Astrocyte of the cerebellum (primary cell): Measurements from ENCODE around the gene PLXDC1.

Experiments
- DNase-seq: peaks from one replicate; pipeline ENCODE4 v3.0.0-alpha.2; 2011; ENCODE audit warnings: low read depth
- H3K4me3 ChIP-seq: 2 replicates; pipeline ENCODE4 v1.5.1; 2011; ENCODE audit warnings: mild to moderate bottlenecking, low read depth, low read length, moderate library complexity
- CTCF ChIP-seq: IDR thresholded peaks from 2 replicates; pipeline ENCODE4 v1.5.1; 2012; ENCODE audit warnings: low read length, low read depth, moderate library complexity, mild to moderate bottlenecking; ENCODE audit errors: missing control alignments
- in situ Hi-C: cut with HindIII; loops from 2 replicates; pipeline ENCODE4 v1.10.0; 2017; ENCODE audit warnings: low sequenced_read_pairs

The PLXDC1 gene

GRCh38 chr17:39073353-39073752, 78.1 kb downstream of the PLXDC1 start:
- no peak for TF ChIP-seq CTCF
- in situ Hi-C loops, result no loop called here
- H3K4me3 ChIP-seq, result no peak overlapping the region
- DNase-seq, result no peak

- in situ Hi-C loops, result no loop called here
- TF ChIP-seq CTCF, result no peak
- DNase-seq, result no peak
- no peak overlapping the region for H3K4me3 ChIP-seq
These were observed 79.9 kb downstream of the PLXDC1 start for GRCh38 chr17:39071573-39071972.

- no peak overlapping the region for H3K4me3 ChIP-seq
- peak; percentile 78 for TF ChIP-seq CTCF
- DNase-seq, result no peak
- in situ Hi-C loops, result loop anchor here (10.0 kb wide), 1 partner anchor 96 kb away; the partner anchor contains the start of gene ARL5C
These were observed 82.2 kb downstream of the PLXDC1 start for GRCh38 chr17:39069114-39069756.

DNA sequence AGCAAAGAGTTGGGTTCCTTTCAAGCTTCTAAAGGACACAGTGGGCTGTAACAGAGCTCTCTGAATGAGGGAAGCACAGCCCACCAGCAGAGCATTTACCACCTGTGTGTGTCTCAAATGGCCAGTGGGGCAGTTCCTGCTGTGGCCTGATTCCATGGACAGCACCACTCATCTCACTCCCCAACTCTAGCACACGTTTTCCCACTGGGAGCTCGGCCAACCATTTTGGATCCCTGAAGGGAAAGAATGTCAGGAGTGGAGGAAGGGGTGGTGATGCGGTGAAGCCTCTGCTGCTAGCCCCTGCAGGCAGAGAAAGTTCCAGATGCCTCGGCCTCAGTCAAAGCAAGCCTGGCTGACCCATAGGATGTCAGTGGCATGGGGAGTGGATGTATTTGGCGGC, 86.6 kb downstream of the PLXDC1 start:
- in situ Hi-C loops, result loop anchor here (10.0 kb wide), 1 partner anchor 100 kb away; the partner anchor contains the start of gene ARL5C
- H3K4me3 ChIP-seq, result no peak overlapping the region
- DNase-seq, result peak; percentile 31
- no peak for TF ChIP-seq CTCF

- no peak for DNase-seq
- no peak overlapping the region for H3K4me3 ChIP-seq
- in situ Hi-C loops, result loop anchor here (10.0 kb wide), 1 partner anchor 100 kb away; the partner anchor contains the start of gene ARL5C
- no peak for TF ChIP-seq CTCF
These were observed 87.1 kb downstream of the PLXDC1 start for GRCh38 chr17:39064374-39064773.

GRCh38 chr17:39063681-39064069, 87.8 kb downstream of the PLXDC1 start:
- no peak for DNase-seq
- no peak overlapping the region for H3K4me3 ChIP-seq
- in situ Hi-C loops, result loop anchor here (10.0 kb wide), 1 partner anchor 101 kb away; the partner anchor contains the start of gene ARL5C
- TF ChIP-seq CTCF, result no peak
